Measurements from ENCODE around the gene FLRT1. TPM values are rescaled to one million over a fixed set of nuclear protein-coding genes. Genes with fewer than 3 reads are reported as not detected.

Gene FLRT1
- 0.80 and 1.4 TPM in 2 replicates for total RNA-seq (2014; rRNA removed; shearing (Covaris generic))

- no peak for DNase-seq (ENCODE audit: low spot score)
Observed at GRCh38 chr11:64035576-64035975, at the start of gene FLRT1. TSS of gene FLRT1 (plus strand) at chr11:64035931. CDS start at chr11:64116268, 80,337 bp downstream.

GRCh38 chr11:63986156-63986931, 49.4 kb upstream of the FLRT1 start, which contains the start of gene OTUB1:
TSS of gene OTUB1 (plus strand) at chr11:63986438. CDS start at chr11:63986457, 19 bp downstream.
- peak; percentile 87 for DNase-seq (ENCODE audit: low spot score)

GRCh38 chr11:63986932-63987513, 48.7 kb upstream of the FLRT1 start:
- DNase-seq (ENCODE audit: low spot score), result no peak

GRCh38 chr11:63991558-63991957, 44.2 kb upstream of the FLRT1 start:
- DNase-seq (ENCODE audit: low spot score), result no peak

- no peak for DNase-seq (ENCODE audit: low spot score)
Observed at GRCh38 chr11:63993100-63993499, 42.6 kb upstream of the FLRT1 start.

- DNase-seq (ENCODE audit: low spot score), result no peak
Observed at GRCh38 chr11:63993993-63994392, 41.7 kb upstream of the FLRT1 start.

- DNase-seq (ENCODE audit: low spot score), result no peak
Observed at GRCh38 chr11:63996512-63996911, 39.2 kb upstream of the FLRT1 start.

- no peak for DNase-seq (ENCODE audit: low spot score)
Observed at GRCh38 chr11:63997104-63997700, 38.5 kb upstream of the FLRT1 start.

- DNase-seq (ENCODE audit: low spot score), result no peak
Observed at GRCh38 chr11:63997801-63998337, 37.9 kb upstream of the FLRT1 start.

- no peak for DNase-seq (ENCODE audit: low spot score)
Observed at GRCh38 chr11:63998558-63999348, 37.0 kb upstream of the FLRT1 start.

GRCh38 chr11:63999349-64000025, 36.2 kb upstream of the FLRT1 start:
- no peak for DNase-seq (ENCODE audit: low spot score)

GRCh38 chr11:64000026-64000739, 35.5 kb upstream of the FLRT1 start:
- DNase-seq (ENCODE audit: low spot score), result no peak

- DNase-seq (ENCODE audit: low spot score), result no peak
Observed at GRCh38 chr11:64000740-64001483, 34.8 kb upstream of the FLRT1 start.

- DNase-seq (ENCODE audit: low spot score), result no peak
Observed at GRCh38 chr11:64001484-64002420, 34.0 kb upstream of the FLRT1 start.

- no peak for DNase-seq (ENCODE audit: low spot score)
Observed at GRCh38 chr11:64003807-64004589, 31.7 kb upstream of the FLRT1 start.

- DNase-seq (ENCODE audit: low spot score), result no peak
Observed at GRCh38 chr11:64004590-64004984, 31.1 kb upstream of the FLRT1 start.

- no peak for DNase-seq (ENCODE audit: low spot score)
Observed at GRCh38 chr11:64005691-64006090, 30.0 kb upstream of the FLRT1 start.

- DNase-seq (ENCODE audit: low spot score), result no peak
Observed at GRCh38 chr11:64006398-64006797, 29.3 kb upstream of the FLRT1 start.

All from H4 (cell line).